Activated T-cell treated with anti-CD3 and anti-CD28 coated beads, Interleukin-2, amount 50 U/mL, for 24 hours (primary cell): ENCODE data around the gene MTTP.

Source experiments
- DNase-seq: peaks from one replicate; pipeline ENCODE4 v3.0.0-alpha.2; 2020
- H3K27ac Mint-ChIP-seq: 2 replicates; pipeline ENCODE4 v1.8.0; 2020; ENCODE audit warnings: mild to moderate bottlenecking, mixed read lengths
- H3K27me3 Mint-ChIP-seq: 2 replicates; pipeline ENCODE4 v1.8.0; 2020; ENCODE audit warnings: mixed read lengths
- H3K36me3 Mint-ChIP-seq: 2 replicates; pipeline ENCODE4 v1.8.0; 2020; ENCODE audit warnings: low read depth, mixed read lengths
- H3K4me1 Mint-ChIP-seq: 2 replicates; pipeline ENCODE4 v1.8.0; 2020; ENCODE audit warnings: low read depth, mixed read lengths
- H3K4me3 Mint-ChIP-seq: 2 replicates; pipeline ENCODE4 v1.8.0; 2020; ENCODE audit warnings: mild to moderate bottlenecking, moderate library complexity, mixed read lengths
- H3K9me3 Mint-ChIP-seq: 2 replicates; pipeline ENCODE4 v1.8.0; 2020; ENCODE audit warnings: mixed read lengths

The MTTP gene

GRCh38 chr4:99615170-99615820 is 40.7 kb downstream of the MTTP start:
- Mint-ChIP-seq H3K27me3 (peaks cover 15% of the 10 kb centered on the region), H3K9me3 (no peaks in the 10 kb centered on the region)

GRCh38 chr4:99617374-99617773 is 42.8 kb downstream of the MTTP start:
- DNase-seq: no peak
- H3K36me3 Mint-ChIP-seq: no peaks in the 10 kb centered on the region
- no peak overlapping the region for H3K27ac Mint-ChIP-seq
- peaks cover 6% of the 10 kb centered on the region for H3K27me3 Mint-ChIP-seq
- H3K9me3 Mint-ChIP-seq: no peaks in the 10 kb centered on the region
- H3K4me3 Mint-ChIP-seq: no peak overlapping the region
- no peaks in the 10 kb centered on the region for H3K4me1 Mint-ChIP-seq

More at GRCh38 chr4:99615170-99615820, 40.7 kb downstream of the MTTP start:
- Mint-ChIP-seq H3K4me1 (no peaks in the 10 kb centered on the region), H3K36me3 (no peaks in the 10 kb centered on the region), H3K27ac (no peak overlapping the region), H3K4me3 (no peak overlapping the region)
- DNase-seq: no peak

GRCh38 chr4:99622341-99622740 is 47.7 kb downstream of the MTTP start:
- Mint-ChIP-seq H3K36me3 (no peaks in the 10 kb centered on the region), H3K27ac (no peak overlapping the region), H3K9me3 (no peaks in the 10 kb centered on the region), H3K27me3 (no peaks in the 10 kb centered on the region), H3K4me3 (no peak overlapping the region), H3K4me1 (no peaks in the 10 kb centered on the region)
- no peak for DNase-seq

- Mint-ChIP-seq H3K4me1 (no peaks in the 10 kb centered on the region), H3K36me3 (no peaks in the 10 kb centered on the region), H3K27ac (no peak overlapping the region), H3K27me3 (no peaks in the 10 kb centered on the region), H3K4me3 (no peak overlapping the region), H3K9me3 (no peaks in the 10 kb centered on the region)
- DNase-seq: no peak
Observed at GRCh38 chr4:99624141-99624719, 49.6 kb downstream of the MTTP start.

GRCh38 chr4:99625369-99625768 is 50.7 kb downstream of the MTTP start:
- Mint-ChIP-seq H3K27me3 (no peaks in the 10 kb centered on the region), H3K4me1 (peaks cover 6% of the 10 kb centered on the region), H3K36me3 (no peaks in the 10 kb centered on the region), H3K4me3 (no peak overlapping the region), H3K9me3 (no peaks in the 10 kb centered on the region), H3K27ac (no peak overlapping the region)
- DNase-seq: no peak

GRCh38 chr4:99628040-99628439 is 53.4 kb downstream of the MTTP start:
- Mint-ChIP-seq H3K27ac (no peak overlapping the region), H3K9me3 (no peaks in the 10 kb centered on the region), H3K27me3 (peaks cover 8% of the 10 kb centered on the region), H3K36me3 (no peaks in the 10 kb centered on the region), H3K4me1 (peaks cover 6% of the 10 kb centered on the region), H3K4me3 (no peak overlapping the region)
- no peak for DNase-seq

GRCh38 chr4:99629962-99630554 is 55.4 kb downstream of the MTTP start:
- DNase-seq: no peak
- Mint-ChIP-seq H3K4me1 (peaks cover 6% of the 10 kb centered on the region), H3K4me3 (no peak overlapping the region), H3K36me3 (no peaks in the 10 kb centered on the region), H3K27me3 (peaks cover 11% of the 10 kb centered on the region), H3K27ac (no peak overlapping the region), H3K9me3 (no peaks in the 10 kb centered on the region)

GRCh38 chr4:99630857-99631360 is 56.3 kb downstream of the MTTP start:
- DNase-seq: no peak

GRCh38 chr4:99633772-99634171 is 59.1 kb downstream of the MTTP start:
- Mint-ChIP-seq H3K4me3 (no peak overlapping the region), H3K36me3 (no peaks in the 10 kb centered on the region), H3K9me3 (no peaks in the 10 kb centered on the region), H3K4me1 (peaks cover 8% of the 10 kb centered on the region), H3K27ac (no peak overlapping the region), H3K27me3 (peaks cover 21% of the 10 kb centered on the region)
- DNase-seq: no peak

More at GRCh38 chr4:99630857-99631360, 56.3 kb downstream of the MTTP start:
- H3K4me1 Mint-ChIP-seq: peaks cover 8% of the 10 kb centered on the region
- H3K9me3 Mint-ChIP-seq: no peaks in the 10 kb centered on the region
- peaks cover 12% of the 10 kb centered on the region for H3K27me3 Mint-ChIP-seq
- no peaks in the 10 kb centered on the region for H3K36me3 Mint-ChIP-seq
- no peak overlapping the region for H3K4me3 Mint-ChIP-seq
- no peak overlapping the region for H3K27ac Mint-ChIP-seq

- H3K9me3 Mint-ChIP-seq: no peaks in the 10 kb centered on the region
- peaks cover 6% of the 10 kb centered on the region for H3K4me1 Mint-ChIP-seq
- no peak for DNase-seq
- H3K27me3 Mint-ChIP-seq: peaks cover 21% of the 10 kb centered on the region
- H3K27ac Mint-ChIP-seq: no peak overlapping the region
- no peaks in the 10 kb centered on the region for H3K36me3 Mint-ChIP-seq
- no peak overlapping the region for H3K4me3 Mint-ChIP-seq
Observed at GRCh38 chr4:99634742-99635360, 60.2 kb downstream of the MTTP start.

GRCh38 chr4:99635601-99636000 is 61.0 kb downstream of the MTTP start:
- Mint-ChIP-seq H3K4me1 (peaks cover 1% of the 10 kb centered on the region), H3K27me3 (peaks cover 27% of the 10 kb centered on the region), H3K9me3 (no peaks in the 10 kb centered on the region), H3K36me3 (no peaks in the 10 kb centered on the region), H3K4me3 (no peak overlapping the region), H3K27ac (no peak overlapping the region)
- DNase-seq: no peak

GRCh38 chr4:99636422-99636821 is 61.8 kb downstream of the MTTP start:
- Mint-ChIP-seq H3K27ac (no peak overlapping the region), H3K4me3 (no peak overlapping the region), H3K4me1 (peaks cover 1% of the 10 kb centered on the region), H3K36me3 (no peaks in the 10 kb centered on the region), H3K27me3 (peaks cover 29% of the 10 kb centered on the region), H3K9me3 (no peaks in the 10 kb centered on the region)
- no peak for DNase-seq

GRCh38 chr4:99637174-99637573 is 62.5 kb downstream of the MTTP start:
- peaks cover 25% of the 10 kb centered on the region for H3K27me3 Mint-ChIP-seq
- H3K27ac Mint-ChIP-seq: no peak overlapping the region
- no peaks in the 10 kb centered on the region for H3K9me3 Mint-ChIP-seq
- no peaks in the 10 kb centered on the region for H3K36me3 Mint-ChIP-seq
- H3K4me3 Mint-ChIP-seq: no peak overlapping the region
- H3K4me1 Mint-ChIP-seq: peaks cover 1% of the 10 kb centered on the region
- DNase-seq: no peak

- peaks cover 17% of the 10 kb centered on the region for H3K27me3 Mint-ChIP-seq
- H3K27ac Mint-ChIP-seq: no peak overlapping the region
- H3K4me1 Mint-ChIP-seq: no peaks in the 10 kb centered on the region
- no peaks in the 10 kb centered on the region for H3K36me3 Mint-ChIP-seq
- no peaks in the 10 kb centered on the region for H3K9me3 Mint-ChIP-seq
- DNase-seq: no peak
- H3K4me3 Mint-ChIP-seq: no peak overlapping the region
Observed at GRCh38 chr4:99640676-99641075, 66.1 kb downstream of the MTTP start.
